Measurements from ENCODE around the gene CIDEC.

- peak; percentile 67 for TF ChIP-seq TAF1 (CRISPR knock-in tag; IDR thresholded peaks at IDR 0.05)
- TF ChIP-seq ZNF10 (CRISPR knock-in tag; IDR thresholded peaks at IDR 0.05; ENCODE audit: borderline replicate concordance, low read depth): no peak
- TF ChIP-seq ZNF547 (CRISPR knock-in tag; IDR thresholded peaks at IDR 0.05): no peak; the same call in 1 of the 2 replicates
- TF ChIP-seq ZNF232 (CRISPR knock-in tag; IDR thresholded peaks at IDR 0.05; ENCODE audit: borderline replicate concordance): peak; percentile 77; the same call in 1 of the 2 replicates
- no peak for TF ChIP-seq ATF1 (CRISPR knock-in tag; IDR thresholded peaks at IDR 0.05)
- no peak; the same call in 1 of the 2 replicates for TF ChIP-seq SALL2 (CRISPR knock-in tag; IDR thresholded peaks at IDR 0.05)
- peak; percentile 84 for TF ChIP-seq FOXM1 (CRISPR knock-in tag; IDR thresholded peaks at IDR 0.05)
- TF ChIP-seq CREB3 (CRISPR knock-in tag; IDR thresholded peaks at IDR 0.05): peak; percentile 95
- TF ChIP-seq ZNF350 (CRISPR knock-in tag; IDR thresholded peaks at IDR 0.05; ENCODE audit: borderline replicate concordance, low read depth): no peak
- TF ChIP-seq MYC (CRISPR knock-in tag; IDR thresholded peaks at IDR 0.05; ENCODE audit: borderline replicate concordance): peak; percentile 78
- no peak for TF ChIP-seq MAFK (conservative IDR thresholded peaks at IDR 0.05 in 1 of 2, IDR thresholded peaks at IDR 0.05 in 1 of 2; ENCODE audit: low read length in 2 of 2)
- TF ChIP-seq NR2F2 (IDR thresholded peaks at IDR 0.05; ENCODE audit: borderline replicate concordance, low read depth): no peak; the same call in 1 of the 2 replicates
- TF ChIP-seq ZNF17 (CRISPR knock-in tag; IDR thresholded peaks at IDR 0.05): peak; percentile 93; the same call in 1 of the 2 replicates
- TF ChIP-seq BRF2 (CRISPR knock-in tag; IDR thresholded peaks at IDR 0.05): peak; percentile 72
These were observed 35.4 kb upstream of the CIDEC start for GRCh38 chr3:9915254-9916141.

Measured in HepG2 (cell line).